HG03135 (cell line): ENCODE results near the gene CYBA.

Experiments
- ATAC-seq: cut with Tn5 transposase; IDR thresholded peaks from one replicate; pipeline ENCODE4 v1.9.1; 2021; ENCODE audit warnings: mild to moderate bottlenecking, moderate library complexity; ENCODE audit not compliant: unreplicated experiment

The CYBA gene

GRCh38 chr16:88662843-88663606, 12.2 kb upstream of the CYBA start, which contains the start of gene MVD:
Gene MVD (minus strand): TSS chr16:88663091. CDS start chr16:88663080, 11 bp downstream.
- peak; percentile 94 for ATAC-seq

GRCh38 chr16:88662222-88662842, 11.5 kb upstream of the CYBA start:
- ATAC-seq: peak; percentile 6

GRCh38 chr16:88661468-88661867, 10.6 kb upstream of the CYBA start:
- no peak for ATAC-seq

- no peak for ATAC-seq
Measured at GRCh38 chr16:88659160-88659559, 8.3 kb upstream of the CYBA start.

GRCh38 chr16:88658714-88659113, 7.9 kb upstream of the CYBA start:
- no peak for ATAC-seq

- ATAC-seq: no peak
Measured at GRCh38 chr16:88657371-88657770, 6.5 kb upstream of the CYBA start.

- ATAC-seq: no peak
Measured at GRCh38 chr16:88656291-88656980, 5.6 kb upstream of the CYBA start.

- no peak for ATAC-seq
Measured at GRCh38 chr16:88655733-88656281, 5.0 kb upstream of the CYBA start.

GRCh38 chr16:88655053-88655732, 4.3 kb upstream of the CYBA start:
- no peak for ATAC-seq

GRCh38 chr16:88654363-88655052, 3.7 kb upstream of the CYBA start:
- no peak for ATAC-seq

- ATAC-seq: no peak
Measured at GRCh38 chr16:88653596-88654362, 2.9 kb upstream of the CYBA start.

- ATAC-seq: no peak
Measured at GRCh38 chr16:88653101-88653500, 2.2 kb upstream of the CYBA start.

- no peak for ATAC-seq
Measured at GRCh38 chr16:88652762-88653063, 1.9 kb upstream of the CYBA start.

GRCh38 chr16:88651989-88652761, 1.3 kb upstream of the CYBA start:
- no peak for ATAC-seq

- ATAC-seq: peak; percentile 69
Measured at GRCh38 chr16:88651276-88651988, 579 bp upstream of the CYBA start.

GRCh38 chr16:88649924-88650748, 717 bp downstream of the CYBA start:
- peak; percentile 11 for ATAC-seq

- ATAC-seq: no peak
Measured at GRCh38 chr16:88649195-88649923, 1.5 kb downstream of the CYBA start.
